CD1c-positive myeloid dendritic cell (primary cell): ENCODE results near the gene POLR2H.

ENCODE experiments used
- DNase-seq: peaks from one replicate; pipeline ENCODE4 v3.0.0-alpha.2; 2016; ENCODE audit errors: extremely low spot score

The POLR2H gene

GRCh38 chr3:184371570-184372018, 10.1 kb downstream of the POLR2H start:
- DNase-seq: peak; percentile 81

- no peak for DNase-seq
These were observed 10.8 kb downstream of the POLR2H start for GRCh38 chr3:184372296-184372821.

- no peak for DNase-seq
These were observed 11.4 kb downstream of the POLR2H start for GRCh38 chr3:184372911-184373310.

GRCh38 chr3:184373422-184373821, 11.9 kb downstream of the POLR2H start:
- no peak for DNase-seq

- no peak for DNase-seq
These were observed 14.4 kb downstream of the POLR2H start for GRCh38 chr3:184375747-184376461.

- DNase-seq: no peak
These were observed 15.9 kb downstream of the POLR2H start for GRCh38 chr3:184377374-184377773.

GRCh38 chr3:184377882-184378445, 16.5 kb downstream of the POLR2H start, which contains the start of gene THPO:
THPO (minus strand) TSS chr3:184378207; CDS start chr3:184376259, 1,948 bp downstream.
- no peak for DNase-seq

- no peak for DNase-seq
These were observed 17.3 kb downstream of the POLR2H start for GRCh38 chr3:184378651-184379357.

- no peak for DNase-seq
These were observed 18.1 kb downstream of the POLR2H start, which contains the start of gene CHRD for GRCh38 chr3:184379358-184380184. CHRD (plus strand) TSS chr3:184380054; CDS start chr3:184380319, 265 bp downstream.

- peak; percentile 25 for DNase-seq
These were observed 18.7 kb downstream of the POLR2H start for GRCh38 chr3:184380185-184380626.

- no peak for DNase-seq
These were observed 19.2 kb downstream of the POLR2H start for GRCh38 chr3:184380627-184381260.

GRCh38 chr3:184381261-184382224, 20.0 kb downstream of the POLR2H start:
- peak; percentile 80 for DNase-seq

GRCh38 chr3:184382326-184383032, 21.0 kb downstream of the POLR2H start:
- no peak for DNase-seq

- DNase-seq: no peak
These were observed 21.7 kb downstream of the POLR2H start for GRCh38 chr3:184383033-184383740.

- DNase-seq: no peak
These were observed 22.8 kb downstream of the POLR2H start for GRCh38 chr3:184384342-184384741.

GRCh38 chr3:184384856-184385422, 23.4 kb downstream of the POLR2H start:
- DNase-seq: no peak

GRCh38 chr3:184386047-184386806, 24.7 kb downstream of the POLR2H start:
- DNase-seq: no peak
